Peyer's patch (tissue), 4 donors: ENCODE results near the gene TMED6.

Source experiments
- CTCF ChIP-seq, 6 experiments: fragments of 450-650 bp in 4 of 6; fragments of 200-600 bp in 2 of 6; sonication (generic) in 1 of 6; IDR thresholded peaks; one replicate each; pipeline ENCODE4 v1.5.1; 2017 to 2019; ENCODE audit warnings: antibody characterized with exemption in 6 of 6, mild to moderate bottlenecking in 3 of 6, moderate library complexity in 1 of 6
- POLR2A ChIP-seq, 2 donors: fragments of 450-650 bp; IDR thresholded peaks; one replicate each; pipeline ENCODE4 v1.5.1; 2017; ENCODE audit warnings: antibody characterized with exemption in 2 of 2, mild to moderate bottlenecking in 2 of 2, moderate library complexity in 2 of 2

GRCh38 chr16:69311533-69312387, 39.8 kb downstream of the TMED6 start:
- TF ChIP-seq CTCF (IDR thresholded peaks at IDR 0.05) (no peak), POLR2A (IDR thresholded peaks at IDR 0.05) (no peak)
